Esophagus muscularis mucosa (tissue), 4 donors: ENCODE data around the gene IRX4. TPM values are rescaled to one million over a fixed set of nuclear protein-coding genes. Genes with fewer than 3 reads are reported as not detected.
"Not testable (repeated sequence)": the region's sequence is repeated elsewhere in the genome, so short reads cannot be mapped to it uniquely, and the experiment has no call there.

ENCODE experiments used
- DNase-seq: peaks from one replicate; pipeline ENCODE4 v3.0.0-alpha.2; 2017; ENCODE audit errors: extremely low spot score
- H3K27ac ChIP-seq, 4 donors: fragments of 200-600 bp; sonication (generic); replicated peaks in 1 of 4; 1 replicate in 3 of 4; 2 replicates in 1 of 4; pipeline ENCODE4 v1.5.1; 2016 to 2019; ENCODE audit warnings: mild to moderate bottlenecking in 1 of 4
- H3K27me3 ChIP-seq, 4 donors: fragments of 200-600 bp; sonication (generic); one replicate each; pipeline versions ENCODE4 v1.5.1 to v1.6.0; 2016 to 2019
- H3K36me3 ChIP-seq, 4 donors: fragments of 200-600 bp; sonication (generic); one replicate each; pipeline ENCODE4 v1.5.1; 2016 to 2019
- H3K4me1 ChIP-seq, 4 donors: fragments of 200-600 bp; sonication (generic); one replicate each; pipeline ENCODE4 v1.5.1; 2016 to 2019
- H3K4me3 ChIP-seq, 4 donors: fragments of 200-600 bp; sonication (generic); 1 replicate in 2 of 4; 2 replicates in 2 of 4; pipeline ENCODE4 v1.5.1; 2016 to 2019; ENCODE audit warnings: mild to moderate bottlenecking in 4 of 4, moderate library complexity in 1 of 4
- H3K9me3 ChIP-seq, 4 donors: fragments of 200-600 bp; sonication (generic); 1 replicate in 3 of 4; 2 replicates in 1 of 4; pipeline ENCODE4 v1.5.1; 2016 to 2019
- CTCF ChIP-seq, 3 experiments: fragments of 200-600 bp in 2 of 3; fragments of 450-650 bp in 1 of 3; sonication (generic) in 2 of 3; IDR thresholded peaks; one replicate each; pipeline ENCODE4 v1.5.1; 2017 to 2019; ENCODE audit warnings: antibody characterized with exemption in 3 of 3, mild to moderate bottlenecking in 2 of 3, moderate library complexity in 1 of 3
- EP300 ChIP-seq: sonication (generic); formaldehyde crosslinking; IDR thresholded peaks from one replicate; pipeline ENCODE4 v1.6.1; 2017; ENCODE audit warnings: antibody characterized with exemption
- POLR2A ChIP-seq: fragments of 450-650 bp; IDR thresholded peaks from one replicate; pipeline ENCODE4 v1.6.1; 2017; ENCODE audit warnings: antibody characterized with exemption, moderate library complexity, mild to moderate bottlenecking, low read depth
- POLR2AphosphoS5 ChIP-seq, 2 donors: sonication (generic); formaldehyde crosslinking; IDR thresholded peaks; one replicate each; pipeline ENCODE4 v1.6.1; 2017; ENCODE audit warnings: antibody characterized with exemption in 2 of 2
- WGBS: methylation state at CpG from one replicate; pipeline ENCODE4 v1.1.5; 2018; 5-methylcytosine and 5-hydroxymethylcytosine counted together
- intact Hi-C: fragments of 100-400 bp; cut with DNase I; formaldehyde crosslinking; loops from one replicate; pipeline ENCODE4 v1.15.1; 2023
- total RNA-seq, 4 donors: library from RNA; depleted of rRNA; stranded (reverse); fragments of >200 nt; gene quantifications; one replicate each; pipeline versions ENCODE4 v1.1.0 to v1.2.1, GENCODE V29; 2016

Gene IRX4
- total RNA-seq, 4 donors from 2014 or later: not detected

GRCh38 chr5:1874348-1874747 lies 8.4 kb downstream of the IRX4 start:
- 9% methylated on average over 10 of the region's 10 CpGs for WGBS
- Histone ChIP-seq H3K4me3 (no peak overlapping the region), H3K9me3 (no peaks in the 10 kb centered on the region), H3K36me3 (peaks cover 0 to 17% (median 0%) of the 10 kb centered on the region in 4 donors), H3K27me3 (peaks cover 0 to 91% (median 58%) of the 10 kb centered on the region in 4 donors), H3K4me1 (peaks cover 0 to 43% (median 27%) of the 10 kb centered on the region in 4 donors), H3K27ac (no peak overlapping the region)
- DNase-seq: no peak
- TF ChIP-seq POLR2AphosphoS5 (IDR thresholded peaks at IDR 0.05): no peak
- TF ChIP-seq CTCF (IDR thresholded peaks at IDR 0.05): no peak
- no peak for TF ChIP-seq EP300
- no peak for TF ChIP-seq POLR2A
- intact Hi-C loops: no loop called here

DNA sequence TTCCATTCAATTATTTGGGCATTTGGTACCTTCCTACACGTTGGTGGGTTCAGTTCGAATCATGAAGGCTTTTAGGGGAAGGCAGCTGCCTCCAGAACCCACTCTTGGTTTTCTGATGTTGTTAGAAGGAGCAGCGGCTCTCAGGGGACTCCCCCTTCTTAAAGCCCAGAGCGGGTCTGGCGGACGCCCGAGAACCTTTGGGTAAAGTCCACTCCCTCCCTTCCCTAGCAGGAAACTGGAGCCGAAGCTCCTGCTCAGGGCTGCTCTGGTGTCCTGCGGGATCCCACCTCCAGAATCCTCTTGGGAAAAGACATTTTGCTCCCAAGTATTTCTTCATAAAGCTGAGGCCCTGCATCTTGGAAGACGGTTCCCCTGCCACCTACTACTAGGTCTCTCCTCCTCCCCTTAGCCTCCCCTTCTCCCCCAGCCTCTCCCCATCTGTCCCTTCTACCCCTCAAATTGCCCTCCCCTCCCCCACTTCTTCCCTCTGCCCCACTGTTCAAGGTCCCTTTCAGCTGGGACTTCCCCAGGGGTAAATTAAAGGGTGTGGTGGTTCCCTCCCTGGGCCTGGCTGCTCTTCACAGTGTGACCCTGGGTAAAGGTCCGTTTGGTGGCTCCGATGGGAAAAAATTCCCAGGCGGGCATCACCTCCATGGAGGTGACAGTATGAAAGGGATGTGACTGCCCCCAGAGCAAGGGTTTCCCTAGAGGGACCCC lies 9.3 kb downstream of the IRX4 start:
- intact Hi-C loops: no loop called here

GRCh38 chr5:1871441-1871840 lies 11.3 kb downstream of the IRX4 start:
- no peak overlapping the region for H3K27ac ChIP-seq
- TF ChIP-seq POLR2A: no peak
- TF ChIP-seq POLR2AphosphoS5 (IDR thresholded peaks at IDR 0.05): no peak
- no peak for TF ChIP-seq CTCF (IDR thresholded peaks at IDR 0.05)
- no peak for TF ChIP-seq EP300
- peaks cover 0 to 91% (median 31%) of the 10 kb centered on the region in 4 donors for H3K27me3 ChIP-seq
- H3K4me3 ChIP-seq: no peak overlapping the region
- no peaks in the 10 kb centered on the region for H3K9me3 ChIP-seq
- no peak for DNase-seq
- H3K4me1 ChIP-seq: peaks cover 0 to 25% (median 20%) of the 10 kb centered on the region in 4 donors
- 85% methylated on average over 12 of the region's 14 CpGs for WGBS
- intact Hi-C loops: no loop called here
- H3K36me3 ChIP-seq: no peaks in the 10 kb centered on the region

More for the DNA sequence above, 9.3 kb downstream of the IRX4 start:
- H3K36me3 ChIP-seq: peaks cover 0 to 14% (median 0%) of the 10 kb centered on the region in 4 donors
- peaks cover 0 to 38% (median 27%) of the 10 kb centered on the region in 4 donors for H3K4me1 ChIP-seq
- 27% methylated on average over 13 of the region's 13 CpGs for WGBS
- H3K27me3 ChIP-seq: peaks cover 0 to 91% (median 49%) of the 10 kb centered on the region in 4 donors
- TF ChIP-seq EP300: no peak
- TF ChIP-seq CTCF (IDR thresholded peaks at IDR 0.05): no peak
- no peak for TF ChIP-seq POLR2AphosphoS5 (IDR thresholded peaks at IDR 0.05)
- no peak for TF ChIP-seq POLR2A
- H3K27ac ChIP-seq: no peak overlapping the region
- H3K4me3 ChIP-seq: no peak overlapping the region
- DNase-seq: no peak
- no peaks in the 10 kb centered on the region for H3K9me3 ChIP-seq

- WGBS: 91% methylated on average over 21 of the region's 21 CpGs
- H3K27me3 ChIP-seq: peaks cover 0 to 91% (median 25%) of the 10 kb centered on the region in 4 donors
- intact Hi-C loops, H3K4me3 ChIP-seq, H3K9me3 ChIP-seq, H3K27ac ChIP-seq, DNase-seq, H3K36me3 ChIP-seq: not testable (repeated sequence)
- H3K4me1 ChIP-seq: peaks cover 0 to 17% (median 12%) of the 10 kb centered on the region in 4 donors
Measured at GRCh38 chr5:1870435-1871272, 12.1 kb downstream of the IRX4 start.

DNA sequence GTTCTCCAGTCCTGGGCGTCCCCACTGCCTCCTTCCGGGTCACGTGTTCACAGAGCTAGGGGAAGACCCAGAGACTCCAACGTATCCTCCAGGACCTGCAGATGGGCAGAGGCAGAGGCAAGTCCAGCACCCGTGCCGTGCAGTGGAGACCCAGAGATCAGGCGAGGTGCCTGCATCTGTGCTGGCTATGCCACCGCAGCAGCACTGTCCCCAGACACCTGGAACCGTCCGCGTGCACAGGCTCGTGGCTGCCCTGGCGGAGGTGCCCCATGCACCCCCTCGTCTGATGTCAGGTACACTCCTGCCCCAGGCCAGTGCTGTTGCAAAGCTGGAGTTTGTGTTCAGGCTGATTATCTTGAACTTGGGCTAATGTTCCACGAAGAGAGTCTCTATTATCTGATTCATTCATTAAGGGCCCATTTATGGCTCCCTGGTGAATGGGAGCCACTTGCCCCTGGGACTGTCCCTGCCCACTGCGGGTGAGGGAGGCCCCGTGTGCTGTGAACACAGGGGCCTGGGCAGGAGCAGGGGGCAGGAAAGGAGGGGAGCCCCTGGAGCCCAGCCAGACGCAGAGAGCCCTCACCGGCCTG lies 13.7 kb downstream of the IRX4 start:
- intact Hi-C loops: no loop called here
- Histone ChIP-seq H3K9me3 (no peaks in the 10 kb centered on the region), H3K4me3 (no peak overlapping the region), H3K27ac (no peak overlapping the region), H3K4me1 (no peaks in the 10 kb centered on the region), H3K36me3 (no peaks in the 10 kb centered on the region), H3K27me3 (peaks cover 0 to 92% (median 15%) of the 10 kb centered on the region in 4 donors)
- WGBS: 53% methylated on average over 7 of the region's 19 CpGs
- DNase-seq: no peak
- TF ChIP-seq POLR2A (no peak), POLR2AphosphoS5 (IDR thresholded peaks at IDR 0.05) (no peak), EP300 (no peak), CTCF (IDR thresholded peaks at IDR 0.05) (no peak)
